HG02943 (cell line): ENCODE data around the gene LAD1.

Source experiments
- ATAC-seq: cut with Tn5 transposase; IDR thresholded peaks from one replicate; pipeline ENCODE4 v1.9.1; 2021; ENCODE audit warnings: mild to moderate bottlenecking, low read depth, moderate library complexity; ENCODE audit not compliant: unreplicated experiment

Gene LAD1, protein sequence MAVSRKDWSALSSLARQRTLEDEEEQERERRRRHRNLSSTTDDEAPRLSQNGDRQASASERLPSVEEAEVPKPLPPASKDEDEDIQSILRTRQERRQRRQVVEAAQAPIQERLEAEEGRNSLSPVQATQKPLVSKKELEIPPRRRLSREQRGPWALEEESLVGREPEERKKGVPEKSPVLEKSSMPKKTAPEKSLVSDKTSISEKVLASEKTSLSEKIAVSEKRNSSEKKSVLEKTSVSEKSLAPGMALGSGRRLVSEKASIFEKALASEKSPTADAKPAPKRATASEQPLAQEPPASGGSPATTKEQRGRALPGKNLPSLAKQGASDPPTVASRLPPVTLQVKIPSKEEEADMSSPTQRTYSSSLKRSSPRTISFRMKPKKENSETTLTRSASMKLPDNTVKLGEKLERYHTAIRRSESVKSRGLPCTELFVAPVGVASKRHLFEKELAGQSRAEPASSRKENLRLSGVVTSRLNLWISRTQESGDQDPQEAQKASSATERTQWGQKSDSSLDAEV

DNA sequence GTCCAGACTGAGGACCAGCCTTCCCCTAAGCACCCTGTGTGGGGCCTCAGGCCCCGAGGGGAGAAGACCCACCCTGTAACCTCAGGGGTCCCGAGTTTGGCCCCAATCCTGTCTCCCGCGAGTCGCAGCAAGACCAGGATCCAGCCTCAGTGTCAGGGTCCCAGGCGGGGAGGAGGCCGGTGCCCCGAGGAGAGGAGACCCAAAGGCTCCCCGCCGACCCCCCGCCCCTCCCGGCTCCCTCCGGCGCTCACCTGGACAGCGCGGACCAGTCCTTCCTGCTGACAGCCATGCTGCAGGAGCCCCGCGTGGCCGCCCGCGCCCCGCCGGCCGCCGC, at the start of gene LAD1:
TSS of gene LAD1 (minus strand) at position 307 of the 334 bp plus-strand sequence. CDS start at position 289, 18 bp downstream.
- ATAC-seq = no peak

DNA sequence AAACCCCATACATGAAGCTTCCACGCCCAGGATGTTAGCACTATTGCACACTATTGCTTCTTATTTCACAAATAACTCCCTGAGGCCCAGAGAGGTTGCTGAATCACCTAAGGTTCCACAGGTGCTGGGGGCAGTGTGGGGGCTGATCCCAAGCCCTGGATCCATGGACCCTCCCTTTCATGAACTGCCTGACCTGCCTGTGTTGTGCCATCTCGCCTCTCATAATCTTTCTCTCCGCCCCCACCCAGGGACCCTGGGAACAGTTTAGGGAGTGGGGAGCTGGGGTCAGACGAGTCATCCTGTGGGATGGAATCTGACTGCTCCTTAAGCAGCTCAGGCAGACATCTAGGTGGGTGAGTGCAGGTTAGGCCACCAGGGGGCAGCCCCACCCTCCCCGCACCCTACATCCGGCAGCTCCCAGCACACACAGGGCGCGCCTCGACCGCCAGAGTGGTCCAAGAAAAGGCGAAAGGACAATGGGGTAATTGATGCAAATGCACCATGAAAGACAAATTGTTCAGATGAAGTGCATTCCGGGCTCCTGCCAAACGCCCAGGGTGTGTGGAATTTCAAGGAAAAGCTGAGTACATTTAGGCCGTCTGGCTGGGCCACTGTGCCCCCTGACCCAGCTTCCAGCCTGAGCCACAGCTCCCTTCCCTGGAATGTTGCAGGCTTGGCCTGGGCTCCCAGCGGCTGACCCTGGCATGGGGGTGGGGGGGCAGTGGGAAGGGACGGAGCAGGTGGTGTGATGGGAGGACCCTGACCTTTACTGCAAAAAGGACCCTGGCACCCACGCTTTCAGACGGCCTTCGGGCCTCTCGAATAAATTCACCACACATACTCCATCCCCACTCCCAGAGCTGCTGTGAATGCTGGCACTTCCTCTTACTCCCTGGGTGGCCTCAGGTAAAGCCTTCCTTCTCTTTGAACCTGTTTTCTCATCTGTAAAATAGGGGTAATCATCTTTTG, 49.1 kb upstream of the LAD1 start:
- no peak for ATAC-seq

DNA sequence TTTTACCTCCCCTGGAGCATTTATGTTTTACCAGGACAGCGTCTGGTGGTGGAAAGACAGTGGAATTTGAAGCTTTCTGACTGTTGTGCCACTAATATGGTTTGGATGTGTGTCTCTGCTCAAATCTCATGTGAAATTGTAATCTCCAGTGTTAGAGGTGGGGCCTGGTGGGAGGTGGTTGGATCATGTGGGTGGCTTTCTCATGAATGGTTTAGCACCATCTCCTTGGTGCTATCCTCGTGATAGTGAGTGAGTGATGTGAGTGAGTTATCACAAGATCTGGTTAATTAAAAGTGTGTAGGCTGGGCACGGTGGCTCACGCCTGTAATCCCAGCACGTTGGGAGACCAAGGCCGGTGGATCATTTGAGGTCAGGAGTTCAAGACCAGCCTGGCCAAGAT, 46.2 kb upstream of the LAD1 start:
- no peak for ATAC-seq

DNA sequence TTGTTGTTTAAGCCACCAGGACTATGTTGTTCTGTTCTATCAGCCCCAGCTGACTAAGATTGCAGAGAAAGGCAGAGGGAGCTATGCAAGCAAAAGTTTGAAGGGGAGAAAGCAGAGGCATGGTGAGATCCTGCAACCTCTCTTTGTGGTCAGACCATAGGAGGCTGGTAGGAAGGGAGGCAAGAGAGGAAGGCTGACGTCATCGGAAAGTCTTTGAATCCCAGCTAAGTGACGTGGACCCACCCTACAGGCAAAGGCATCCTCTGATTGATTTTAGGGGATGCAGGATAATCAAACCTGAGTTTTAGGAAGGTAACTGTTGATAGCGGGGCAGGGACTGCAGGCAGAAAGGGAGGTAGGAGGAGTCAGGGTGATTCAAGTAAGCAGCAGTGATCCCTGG, 45.7 kb upstream of the LAD1 start:
- ATAC-seq = no peak

DNA sequence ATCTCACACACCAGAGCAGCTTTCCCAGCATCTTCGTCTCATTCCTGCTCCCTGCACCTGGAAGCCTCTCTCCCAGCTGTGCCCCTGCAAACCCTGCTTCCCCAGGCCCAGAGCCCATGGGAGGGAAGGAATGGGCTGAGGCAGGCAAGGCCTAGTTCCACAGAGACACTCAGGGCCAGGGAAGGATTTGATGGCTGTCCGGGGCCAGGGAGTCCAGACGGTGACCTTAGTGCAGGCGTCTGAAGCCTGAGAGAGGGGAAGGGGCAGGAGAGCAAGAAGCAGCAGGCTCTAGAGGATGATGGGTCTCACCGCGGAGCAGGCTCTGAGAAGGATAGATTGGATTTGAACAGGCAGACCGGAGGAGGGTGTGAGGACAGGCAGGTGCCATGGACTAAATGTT, 44.6 kb upstream of the LAD1 start:
- ATAC-seq = no peak

DNA sequence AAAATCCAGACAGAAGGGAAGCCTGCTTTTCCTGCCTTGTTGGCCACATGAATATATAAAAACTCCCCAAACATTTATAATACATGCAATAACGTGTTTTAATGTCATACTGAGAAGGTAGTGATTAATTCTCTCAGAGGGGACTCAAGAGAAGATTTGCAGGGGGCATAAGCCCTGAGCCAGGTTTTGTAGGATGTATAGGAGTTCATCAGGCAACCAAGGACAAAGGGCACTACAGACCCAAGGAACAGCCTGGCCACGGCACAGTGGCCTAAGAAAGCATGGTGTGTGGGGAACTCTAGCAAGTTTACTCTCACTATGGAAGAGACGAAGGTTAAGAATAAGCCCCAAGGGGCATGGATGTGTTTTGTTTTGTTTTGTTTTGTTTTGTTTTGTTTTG, 37.8 kb upstream of the LAD1 start:
- no peak for ATAC-seq

DNA sequence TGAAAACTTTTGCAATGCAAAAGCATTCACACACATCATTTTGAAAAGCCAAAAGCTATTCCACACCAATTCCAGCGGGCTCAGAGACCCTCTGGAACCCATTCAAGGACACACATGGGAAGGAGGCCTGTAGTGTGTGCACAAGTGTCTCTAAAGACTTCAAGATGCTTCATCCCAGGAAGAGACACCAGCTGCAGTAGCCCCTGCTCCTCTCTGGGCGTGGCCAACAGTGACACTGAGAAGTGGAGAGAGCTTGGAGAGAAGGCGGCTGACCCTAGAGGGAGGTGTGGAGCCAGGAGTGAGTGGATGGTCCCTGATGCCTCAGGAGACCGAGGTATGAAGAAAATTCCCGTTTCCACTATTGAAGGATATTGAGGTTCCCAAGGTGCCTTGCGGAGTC, 37.3 kb upstream of the LAD1 start:
- no peak for ATAC-seq

DNA sequence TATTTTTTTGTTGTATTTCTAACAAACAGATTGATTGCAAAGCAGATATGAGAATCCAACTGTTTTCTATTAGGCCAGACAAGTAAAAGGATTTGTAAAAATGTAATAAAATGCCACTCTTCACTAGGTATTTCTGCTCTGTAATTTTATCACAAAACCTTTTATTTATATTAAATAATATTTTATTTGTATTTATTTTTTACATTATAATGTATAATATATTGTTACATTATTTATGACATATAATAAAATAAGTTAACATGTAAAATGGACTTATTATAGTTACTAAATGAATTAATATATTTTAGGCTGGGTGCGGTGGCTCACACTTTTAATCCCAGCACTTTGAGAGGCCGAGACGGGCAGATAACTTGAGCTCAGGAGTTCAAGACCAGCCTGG, 35.1 kb upstream of the LAD1 start:
- ATAC-seq = no peak

DNA sequence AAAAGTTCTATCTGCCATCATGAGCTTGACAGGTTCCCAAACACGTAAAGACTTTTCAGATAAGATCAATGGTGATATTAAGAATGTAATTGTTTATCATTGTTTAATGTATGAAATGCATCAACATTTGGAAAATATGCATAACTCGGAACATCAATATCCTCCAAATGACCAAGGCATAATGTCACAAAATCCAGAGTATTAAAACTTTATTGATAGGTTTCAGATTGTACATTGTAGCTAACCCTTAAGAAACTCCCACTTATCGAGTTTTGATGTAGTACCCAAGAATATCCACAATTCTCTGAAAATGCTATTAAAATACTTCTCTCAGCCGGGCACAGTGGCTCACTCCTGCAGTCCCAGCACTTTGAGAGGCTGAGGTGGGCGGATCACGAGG, 34.5 kb upstream of the LAD1 start:
- ATAC-seq = no peak

DNA sequence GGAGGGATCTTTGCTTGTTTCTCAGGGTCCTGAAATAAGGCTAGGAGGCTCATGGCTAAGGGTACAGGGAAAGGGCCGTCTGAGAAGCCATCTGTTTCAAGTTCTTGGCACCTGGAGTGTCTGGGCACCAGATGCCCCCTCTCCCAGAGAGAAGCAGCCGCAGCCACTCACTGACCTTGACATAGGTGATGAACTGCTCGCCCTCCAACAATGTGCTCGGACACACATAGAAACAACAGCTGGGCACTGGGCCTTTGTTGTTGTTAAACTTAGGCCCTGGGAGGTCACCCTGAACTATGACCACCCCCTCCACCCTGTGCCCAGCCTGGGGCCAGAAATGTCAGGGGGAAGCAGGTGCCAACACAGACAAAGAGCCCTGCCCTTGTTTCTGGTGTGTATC, 31.7 kb upstream of the LAD1 start:
- no peak for ATAC-seq

DNA sequence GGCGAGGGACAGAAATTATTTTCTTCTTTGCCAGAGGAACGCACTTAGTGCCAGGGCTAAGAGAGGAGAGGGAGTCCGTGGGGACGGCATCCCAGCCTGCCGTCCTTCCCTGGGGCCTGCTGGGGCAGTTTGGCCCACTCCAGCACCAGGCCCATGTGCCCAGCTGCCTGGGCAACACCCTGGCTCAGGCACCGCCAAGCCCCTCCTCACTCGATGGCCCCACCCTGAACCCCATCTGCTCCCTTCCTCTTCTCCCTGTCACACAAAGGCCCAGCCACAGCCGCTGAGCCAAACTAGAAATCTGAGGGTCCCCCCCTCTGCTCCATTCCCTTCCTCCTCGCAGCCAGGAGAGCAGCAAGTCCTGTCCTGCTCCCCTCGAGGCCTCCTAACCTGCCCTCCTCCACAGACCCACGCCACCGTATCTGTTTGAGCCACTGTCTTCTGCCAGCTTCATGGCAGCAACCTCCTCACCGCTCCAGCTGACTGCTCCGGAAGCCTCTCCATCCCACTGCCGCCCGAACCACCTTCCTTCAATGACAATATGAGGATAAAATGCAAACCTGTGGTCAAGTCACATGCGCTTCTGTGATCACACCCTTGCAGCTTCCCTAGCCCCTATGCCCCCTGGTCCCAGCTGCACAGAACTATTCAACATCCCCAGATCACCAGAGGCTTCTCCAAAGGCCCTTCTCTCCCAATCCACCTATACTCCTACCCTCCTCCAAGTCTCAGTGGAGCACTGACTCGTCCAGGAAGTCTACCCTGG, 30.8 kb upstream of the LAD1 start:
- ATAC-seq = no peak

DNA sequence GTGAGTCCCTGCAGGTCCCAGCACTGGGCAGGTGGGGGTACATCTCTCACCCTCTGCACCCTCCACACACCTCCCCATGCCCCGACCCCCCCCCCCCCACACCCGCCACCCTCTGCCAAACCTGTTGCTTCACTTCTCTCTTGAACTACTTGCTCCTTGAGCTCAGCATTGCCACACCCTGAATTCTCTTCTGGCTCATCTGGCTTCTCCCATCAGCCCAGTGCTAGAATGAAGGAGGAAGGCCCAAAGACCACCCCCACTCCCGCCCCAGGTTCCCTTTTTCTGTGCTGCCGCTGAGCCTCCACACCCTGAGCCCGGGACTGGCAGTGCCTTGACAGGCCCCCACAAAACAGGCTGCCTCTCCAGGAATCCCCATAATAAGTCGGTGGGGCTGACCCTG, 28.8 kb upstream of the LAD1 start:
- no peak for ATAC-seq

DNA sequence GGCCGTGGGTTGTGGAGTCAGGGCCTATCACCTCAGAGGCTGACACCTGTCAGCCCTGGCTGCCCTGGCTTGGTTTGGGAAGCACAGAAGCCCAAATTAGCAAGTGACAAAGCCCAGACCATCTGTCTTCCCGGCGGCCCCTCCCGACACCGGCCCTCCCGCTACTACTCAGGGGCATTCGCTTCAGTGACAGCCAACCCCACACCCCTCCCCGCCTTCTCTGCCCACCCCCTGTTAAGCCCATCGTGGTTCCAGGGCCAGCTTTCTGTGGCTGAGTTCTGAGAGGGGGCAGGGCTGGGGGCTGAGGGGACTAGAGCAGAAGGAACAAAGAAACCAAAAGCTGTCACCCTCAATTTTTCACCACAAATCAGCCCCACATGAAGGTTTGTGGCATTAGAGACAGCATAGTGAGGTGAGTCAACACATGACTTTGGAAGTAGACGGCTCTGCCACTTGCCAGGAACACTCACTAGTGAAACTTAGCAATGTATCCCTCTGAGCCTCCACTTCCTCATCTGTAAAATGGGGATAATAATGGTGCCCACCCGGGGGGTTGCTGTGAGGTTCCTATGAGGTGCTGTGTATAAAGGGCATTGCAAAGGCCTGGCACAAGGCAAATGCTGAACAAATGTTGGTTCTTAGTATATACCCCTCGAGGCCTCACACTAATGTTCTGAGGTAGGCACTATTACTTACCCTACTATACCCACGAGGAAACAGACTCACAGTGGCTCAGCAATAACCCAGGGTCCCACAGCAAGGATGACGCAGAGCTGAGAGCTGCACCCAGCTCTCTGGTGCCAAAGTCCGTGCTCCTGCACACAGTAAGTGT, 27.6 kb upstream of the LAD1 start:
- ATAC-seq = no peak

DNA sequence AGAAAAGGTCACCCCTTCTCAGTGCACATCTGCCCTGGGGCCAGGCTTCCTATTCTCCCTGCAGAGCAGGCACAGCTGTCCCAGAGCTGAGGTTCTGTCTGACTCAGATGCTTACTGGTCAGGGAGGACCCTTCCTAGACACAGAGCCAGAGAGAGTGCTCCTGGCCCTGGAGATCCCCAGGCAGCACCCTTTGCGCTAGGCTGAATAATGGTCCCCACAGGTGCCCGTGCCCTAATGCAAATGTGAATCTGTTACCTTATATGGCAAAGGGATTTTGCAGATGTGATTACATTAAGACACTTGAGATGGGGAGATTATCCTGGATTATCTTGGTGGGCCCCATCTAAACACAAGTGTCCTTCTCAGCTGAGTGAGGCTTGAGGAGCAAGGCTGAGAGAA, 25.0 kb upstream of the LAD1 start:
- no peak for ATAC-seq

DNA sequence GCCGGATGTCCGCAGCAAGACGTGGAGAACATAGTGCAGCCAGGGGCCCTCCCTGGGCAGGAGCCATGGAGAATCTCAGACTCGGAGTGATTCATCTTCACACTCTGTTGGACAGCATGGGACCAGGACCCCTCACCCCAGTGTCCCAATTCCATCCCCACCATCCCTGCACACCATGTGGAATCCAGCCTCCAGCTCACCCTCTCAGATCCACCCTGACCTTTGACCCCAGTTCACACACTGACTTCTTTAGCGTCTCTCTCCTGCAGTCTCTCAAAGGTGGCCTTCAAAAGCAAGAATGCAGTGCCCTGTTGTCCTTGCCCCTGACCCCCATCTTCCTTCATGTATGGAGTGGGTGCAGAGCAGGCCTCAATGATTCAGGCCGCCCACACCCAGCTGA, 24.5 kb upstream of the LAD1 start:
- no peak for ATAC-seq

DNA sequence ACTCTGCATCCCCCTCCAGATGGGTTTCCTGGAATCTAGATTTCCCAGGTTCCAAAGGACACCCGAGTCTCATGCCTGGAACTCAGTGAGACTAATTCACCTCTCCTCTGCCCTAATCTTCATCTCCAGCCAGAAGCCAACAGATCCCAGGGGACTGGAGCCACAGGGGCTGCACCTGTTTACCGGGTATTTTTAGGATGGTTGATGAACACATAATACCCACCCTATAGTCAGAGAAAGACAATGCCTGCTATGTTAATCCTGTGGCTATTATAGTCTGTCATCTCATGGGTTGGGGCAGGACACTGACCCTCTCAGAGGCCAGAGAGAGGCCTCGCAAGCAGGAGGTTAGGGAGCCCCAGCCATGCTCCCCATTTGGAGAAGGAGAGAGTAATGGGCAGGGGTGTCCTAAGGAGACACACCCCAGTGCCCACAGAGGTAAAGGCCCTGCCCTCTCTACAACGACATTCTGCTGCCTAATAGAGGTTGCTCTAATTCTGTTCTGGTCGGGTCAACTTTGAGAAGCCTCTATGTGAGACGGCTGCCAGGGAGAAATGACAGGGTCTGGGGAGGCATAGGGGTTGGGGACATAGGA, 23.4 kb upstream of the LAD1 start:
- ATAC-seq = no peak

DNA sequence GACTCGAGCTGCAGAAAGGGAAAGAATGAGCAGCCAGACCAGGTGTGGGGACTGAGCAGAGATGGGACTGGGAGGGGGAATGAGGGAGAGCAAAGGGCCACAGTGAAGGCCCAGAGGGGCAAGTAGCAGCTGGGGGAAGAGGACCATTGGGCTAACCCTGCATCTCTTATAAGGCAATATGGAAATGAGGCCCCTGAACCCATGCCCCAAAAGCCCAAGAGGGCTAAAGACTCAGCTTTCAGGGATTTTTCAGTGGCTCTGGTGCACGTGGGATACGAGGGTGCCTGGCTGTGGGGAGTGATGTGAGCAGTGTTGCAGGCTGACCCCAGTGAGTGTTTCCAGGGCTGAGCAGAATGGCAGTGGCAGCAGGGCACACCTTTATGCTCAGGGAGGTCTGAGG, 22.9 kb upstream of the LAD1 start:
- ATAC-seq = no peak

DNA sequence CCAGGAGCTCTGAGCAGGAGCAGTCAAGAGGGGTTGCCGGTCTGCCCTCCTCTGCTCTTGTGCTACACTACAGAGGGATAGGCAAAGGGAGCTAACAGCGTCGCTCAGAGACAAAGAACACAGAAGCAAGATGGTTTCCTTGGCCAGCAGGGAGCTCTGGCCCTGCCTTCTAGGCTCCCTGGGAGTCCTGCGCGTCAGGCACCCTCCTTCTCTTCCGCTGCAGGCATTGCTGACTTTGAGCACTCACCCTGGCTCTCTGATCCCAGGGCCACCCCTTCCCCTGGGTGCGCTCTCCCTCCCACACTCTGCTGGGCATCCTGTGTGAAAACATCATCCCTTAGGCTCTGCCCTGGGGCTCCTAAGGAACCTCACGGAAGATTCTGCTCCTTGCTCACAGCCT, 21.9 kb upstream of the LAD1 start:
- no peak for ATAC-seq

DNA sequence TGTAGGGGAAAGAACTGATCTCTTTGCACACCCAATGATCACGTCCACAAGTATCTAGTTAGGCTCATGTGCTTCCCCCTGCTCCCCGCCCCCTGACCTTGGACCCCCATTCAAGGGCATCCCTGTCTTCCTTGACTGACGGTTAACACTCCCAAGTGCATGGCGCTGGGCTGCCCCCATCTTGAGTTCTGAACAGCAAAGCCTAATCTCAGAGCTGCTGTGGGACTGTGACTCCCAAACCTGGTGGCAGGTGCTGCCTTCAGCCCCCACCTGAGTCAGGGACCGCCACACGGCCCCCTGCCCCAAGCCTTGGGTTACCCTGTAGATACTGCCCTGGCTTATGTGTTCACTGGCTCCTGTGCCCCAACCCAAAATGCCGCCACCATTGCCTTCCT, 21.5 kb upstream of the LAD1 start:
- no peak for ATAC-seq
